ENCODE results near the gene ST6GALNAC5. TPM values are rescaled to one million over a fixed set of nuclear protein-coding genes. Genes with fewer than 3 reads are reported as not detected.

ST6GALNAC5 gene
- total RNA-seq, 4 donors from 2014 or later: not detected

DNA sequence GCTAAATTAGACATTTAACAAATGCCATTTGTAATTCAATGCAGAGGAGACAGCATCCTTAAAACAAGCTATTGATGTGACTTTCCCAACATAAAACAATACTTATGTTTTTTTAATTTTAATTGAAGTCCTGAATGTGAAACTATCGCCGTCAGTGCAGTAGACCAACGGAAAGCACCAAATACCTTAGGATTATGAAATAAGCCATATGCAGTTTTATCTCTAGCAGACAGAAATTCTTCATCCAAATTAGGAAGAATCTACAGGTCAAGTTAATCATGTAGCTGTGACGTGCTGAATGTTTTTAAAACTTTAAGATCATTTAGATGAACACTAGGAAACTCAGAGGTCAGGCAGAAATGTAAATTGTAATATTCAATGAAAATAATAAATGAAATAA is 714 bp upstream of the ST6GALNAC5 start:
- TF ChIP-seq, protein P1, sequence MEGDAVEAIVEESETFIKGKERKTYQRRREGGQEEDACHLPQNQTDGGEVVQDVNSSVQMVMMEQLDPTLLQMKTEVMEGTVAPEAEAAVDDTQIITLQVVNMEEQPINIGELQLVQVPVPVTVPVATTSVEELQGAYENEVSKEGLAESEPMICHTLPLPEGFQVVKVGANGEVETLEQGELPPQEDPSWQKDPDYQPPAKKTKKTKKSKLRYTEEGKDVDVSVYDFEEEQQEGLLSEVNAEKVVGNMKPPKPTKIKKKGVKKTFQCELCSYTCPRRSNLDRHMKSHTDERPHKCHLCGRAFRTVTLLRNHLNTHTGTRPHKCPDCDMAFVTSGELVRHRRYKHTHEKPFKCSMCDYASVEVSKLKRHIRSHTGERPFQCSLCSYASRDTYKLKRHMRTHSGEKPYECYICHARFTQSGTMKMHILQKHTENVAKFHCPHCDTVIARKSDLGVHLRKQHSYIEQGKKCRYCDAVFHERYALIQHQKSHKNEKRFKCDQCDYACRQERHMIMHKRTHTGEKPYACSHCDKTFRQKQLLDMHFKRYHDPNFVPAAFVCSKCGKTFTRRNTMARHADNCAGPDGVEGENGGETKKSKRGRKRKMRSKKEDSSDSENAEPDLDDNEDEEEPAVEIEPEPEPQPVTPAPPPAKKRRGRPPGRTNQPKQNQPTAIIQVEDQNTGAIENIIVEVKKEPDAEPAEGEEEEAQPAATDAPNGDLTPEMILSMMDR (IDR thresholded peaks at IDR 0.05; ENCODE audit: low read depth): no peak

DNA sequence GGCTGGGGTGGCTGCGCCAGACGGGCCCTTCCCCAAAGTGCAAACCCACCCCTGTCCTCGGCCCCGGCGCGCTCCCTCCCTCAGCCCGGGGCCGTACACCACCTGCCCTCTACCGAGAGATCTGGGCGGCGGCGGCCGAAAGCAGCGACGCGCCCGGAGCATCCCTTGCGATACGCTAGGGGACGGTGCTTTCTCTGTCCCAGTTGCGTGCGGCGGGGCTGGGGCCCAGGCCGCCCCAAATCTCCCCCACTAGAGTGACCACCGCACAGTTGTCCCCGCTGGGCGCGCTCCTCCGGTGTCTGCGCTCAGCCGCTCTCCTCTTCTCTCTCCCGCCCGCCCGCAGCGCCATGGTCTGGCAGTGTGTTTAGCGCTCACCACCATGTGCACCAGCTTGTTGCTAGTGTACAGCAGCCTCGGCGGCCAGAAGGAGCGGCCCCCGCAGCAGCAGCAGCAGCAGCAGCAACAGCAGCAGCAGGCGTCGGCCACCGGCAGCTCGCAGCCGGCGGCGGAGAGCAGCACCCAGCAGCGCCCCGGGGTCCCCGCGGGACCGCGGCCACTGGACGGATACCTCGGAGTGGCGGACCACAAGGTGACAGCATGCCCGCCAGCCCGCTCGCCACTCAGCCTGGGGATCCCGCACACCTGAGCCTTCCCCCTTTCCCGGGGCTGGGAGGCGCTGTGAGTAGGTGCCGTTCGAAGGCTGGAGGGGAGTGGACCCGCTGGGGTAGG is 1.0 kb downstream of the ST6GALNAC5 start:
- TF ChIP-seq, protein P1 (IDR thresholded peaks at IDR 0.05; ENCODE audit: low read depth): no peak

DNA sequence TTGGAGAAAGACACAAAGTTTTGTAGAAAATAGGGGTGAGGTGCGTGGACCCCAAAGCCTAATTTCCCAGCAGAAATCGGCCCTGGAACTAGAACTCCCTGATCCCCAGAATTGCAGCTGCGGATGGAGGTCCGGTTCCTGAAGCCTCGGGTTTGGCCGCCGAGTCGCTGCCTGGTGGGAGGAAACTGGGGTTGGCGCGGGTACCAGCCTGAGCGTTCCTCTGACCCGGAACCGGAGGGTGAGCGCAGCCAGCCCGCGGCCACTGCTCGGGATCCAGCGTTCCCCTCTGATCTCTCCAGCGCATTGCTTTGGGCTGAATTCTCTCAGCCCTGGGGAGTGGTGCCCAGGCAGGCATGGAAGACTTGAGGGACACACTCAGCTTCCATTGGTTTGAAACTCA is 1.6 kb downstream of the ST6GALNAC5 start:
- TF ChIP-seq, protein P1 (IDR thresholded peaks at IDR 0.05; ENCODE audit: low read depth): no peak

DNA sequence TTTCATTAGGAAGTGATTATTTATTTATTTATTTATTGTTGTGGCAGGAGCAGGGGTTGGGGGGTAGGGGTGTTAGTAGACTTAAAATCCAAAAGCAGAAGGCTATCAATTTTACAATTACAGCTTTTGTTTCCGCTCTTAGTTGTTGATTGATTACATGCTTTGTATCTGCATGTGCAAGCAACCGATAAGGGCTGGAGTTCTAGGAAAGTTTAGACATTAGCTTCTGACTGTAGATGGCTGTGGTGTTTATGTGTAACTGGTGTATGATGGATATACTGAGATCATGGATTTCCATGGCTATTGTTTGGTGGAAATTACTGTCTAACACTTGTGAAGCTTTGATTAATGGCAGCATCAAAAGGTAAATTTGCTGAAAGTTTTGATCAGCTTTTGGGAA is 2.8 kb downstream of the ST6GALNAC5 start:
- TF ChIP-seq, protein P1 (IDR thresholded peaks at IDR 0.05; ENCODE audit: low read depth): no peak

DNA sequence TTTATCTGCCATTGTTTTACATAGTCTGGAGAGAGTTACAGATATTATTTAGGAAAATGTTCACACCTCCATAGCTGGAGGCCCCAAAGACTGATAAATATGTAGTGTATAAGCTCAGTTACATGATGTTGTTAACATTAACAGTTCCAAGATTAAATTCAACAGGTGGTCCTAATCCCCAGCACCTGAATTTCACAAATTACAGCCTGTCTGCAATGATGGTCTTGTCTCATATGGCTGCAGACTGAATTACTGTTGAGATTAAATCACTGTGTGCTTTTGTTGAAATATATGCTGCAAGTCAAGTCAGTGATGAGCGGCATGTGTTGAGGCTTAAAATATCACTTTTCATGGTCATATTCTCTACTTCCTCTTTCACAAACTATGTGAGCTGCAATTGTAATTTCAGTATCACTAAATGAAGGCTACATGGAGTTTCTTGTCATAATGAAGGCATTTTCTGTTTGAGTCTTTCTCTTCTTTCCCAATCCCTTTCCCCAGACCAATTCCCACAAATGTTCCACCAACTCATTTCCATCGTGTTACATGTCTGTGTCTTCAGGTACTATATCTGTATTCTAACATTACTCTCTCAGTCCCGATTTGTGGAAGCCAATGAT is 4.2 kb downstream of the ST6GALNAC5 start:
- TF ChIP-seq, protein P1 (IDR thresholded peaks at IDR 0.05; ENCODE audit: low read depth): no peak

DNA sequence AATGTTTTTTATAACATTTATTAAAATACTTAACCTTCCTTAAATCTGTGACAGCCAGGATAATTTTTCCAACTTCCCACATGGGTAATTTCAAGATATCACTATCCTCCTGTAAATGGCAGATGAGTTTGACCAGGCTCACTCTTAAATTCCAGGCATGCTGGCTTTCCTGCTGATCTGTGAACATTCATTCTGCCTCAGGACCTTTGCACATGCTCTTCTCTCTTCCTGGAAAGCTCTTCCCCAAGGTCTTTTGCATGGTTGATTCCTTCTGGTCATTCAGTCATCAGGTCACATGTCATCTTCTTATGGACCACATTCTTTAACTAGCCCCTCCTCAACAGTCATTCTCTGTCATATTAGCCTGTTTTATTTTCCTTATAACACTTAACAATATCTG is 5.7 kb downstream of the ST6GALNAC5 start:
- TF ChIP-seq, protein P1 (IDR thresholded peaks at IDR 0.05; ENCODE audit: low read depth): no peak

DNA sequence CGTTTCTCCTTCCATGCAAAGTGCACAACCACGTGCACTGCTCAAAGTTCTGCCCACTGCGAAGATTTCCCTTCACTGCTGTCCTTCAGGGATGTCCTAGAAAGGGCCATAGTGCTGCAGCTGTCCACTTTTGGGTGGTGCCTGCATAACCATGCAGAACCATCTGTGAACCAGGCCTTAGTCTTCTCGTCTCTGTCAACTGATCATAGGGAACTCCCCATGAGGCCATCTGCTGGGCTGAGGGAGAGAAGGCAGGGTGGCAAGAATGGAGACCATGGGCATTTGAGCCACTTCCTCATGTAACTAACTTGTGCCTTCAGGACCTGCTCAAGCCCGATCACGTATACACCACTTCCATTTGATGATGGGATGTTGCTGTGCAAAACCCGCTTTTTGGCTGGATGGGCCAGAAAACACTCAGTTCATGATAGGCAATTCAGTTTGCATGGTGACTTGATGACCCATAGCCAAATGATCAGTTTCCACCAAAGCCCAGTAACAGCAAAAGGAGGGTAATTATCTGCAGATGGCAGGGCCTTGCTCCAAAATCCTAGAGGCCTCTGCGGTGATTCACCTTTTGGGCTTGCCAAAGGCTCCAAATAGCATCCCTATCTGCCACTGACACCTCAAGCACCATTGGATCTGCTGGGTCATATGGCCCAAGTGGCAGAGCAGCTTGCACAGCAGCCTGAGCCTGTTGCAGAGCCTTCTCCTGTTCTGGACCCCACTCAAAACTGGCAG is 9.5 kb downstream of the ST6GALNAC5 start:
- TF ChIP-seq, protein P1 (IDR thresholded peaks at IDR 0.05; ENCODE audit: low read depth): no peak
